Activated CD8-positive, alpha-beta memory T cell treated with anti-CD3 and anti-CD28 coated beads, Interleukin-2, amount 50 U/mL, for 24 hours (primary cell): ENCODE measurements around the gene PHACTR3.

Experiments
- DNase-seq: peaks from one replicate; pipeline ENCODE4 v3.0.0-alpha.2; 2020; ENCODE audit errors: extremely low read depth

Gene PHACTR3

DNA sequence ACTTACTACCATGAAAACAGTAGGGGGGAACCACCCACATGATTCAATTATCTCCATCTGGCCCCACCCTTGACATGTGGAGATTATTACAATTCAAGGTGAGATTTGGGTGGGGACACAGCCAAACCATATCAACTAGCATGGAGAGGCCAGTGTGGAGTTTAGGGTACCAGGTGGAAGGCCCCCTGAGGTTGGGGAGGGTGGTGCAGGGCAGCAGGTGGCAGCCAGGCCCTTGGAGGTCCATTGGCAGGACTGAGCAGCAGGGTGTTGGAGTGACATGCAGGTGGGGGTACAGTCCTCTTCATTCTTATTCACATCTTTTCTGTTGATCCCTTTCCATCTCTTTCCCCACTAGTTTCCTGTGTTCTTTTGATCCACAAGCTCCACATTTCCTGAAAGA, 42.9 kb downstream of the PHACTR3 start:
- DNase-seq, result no peak

DNA sequence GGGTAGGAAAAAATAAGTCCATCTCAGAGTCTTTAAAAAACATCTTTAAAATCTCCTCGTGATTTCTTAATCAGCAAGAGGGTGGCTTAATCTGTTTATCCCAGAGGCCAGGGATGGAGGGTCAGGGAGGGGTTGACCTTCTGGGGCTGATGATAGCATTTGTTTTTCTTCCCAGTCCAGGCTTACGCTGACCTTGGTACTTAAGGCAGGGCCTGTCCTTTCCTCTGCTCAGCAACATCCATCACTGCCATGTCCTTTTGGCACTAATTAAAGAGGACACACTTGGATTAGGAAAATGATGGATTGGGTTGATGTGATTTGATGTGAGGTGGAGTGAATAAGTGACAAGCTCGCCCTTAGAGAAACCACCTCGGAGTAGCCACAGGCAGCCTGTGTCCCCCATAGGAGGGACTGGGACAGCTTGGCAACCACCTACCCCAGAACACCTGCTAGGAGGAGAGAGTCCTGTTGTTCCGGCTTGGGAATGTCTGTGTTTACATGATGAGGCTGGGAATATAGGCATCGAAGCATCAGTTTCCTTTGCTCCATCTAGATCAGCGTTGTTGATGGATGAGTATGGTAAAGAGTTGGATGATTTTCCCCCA, 44.2 kb downstream of the PHACTR3 start:
- no peak for DNase-seq

DNA sequence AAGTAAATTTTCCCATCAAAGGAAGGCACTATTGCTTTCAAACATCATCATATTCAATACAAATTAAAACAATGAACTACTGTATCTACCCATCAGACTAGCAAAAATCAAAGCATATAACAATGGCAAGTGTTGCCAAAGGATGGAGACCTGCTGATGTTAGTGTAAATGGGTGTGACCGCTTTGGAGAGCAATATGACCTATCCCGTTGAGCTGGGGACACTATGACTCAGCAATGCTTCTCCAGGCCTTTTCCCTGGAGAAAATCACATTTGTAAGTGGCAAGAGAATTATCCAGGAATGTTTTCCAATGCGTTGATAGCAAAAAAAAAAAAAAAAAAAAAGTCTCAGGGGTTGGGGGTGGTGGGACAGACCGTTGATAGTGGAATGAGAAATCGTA, 46.1 kb downstream of the PHACTR3 start:
- DNase-seq, result no peak

DNA sequence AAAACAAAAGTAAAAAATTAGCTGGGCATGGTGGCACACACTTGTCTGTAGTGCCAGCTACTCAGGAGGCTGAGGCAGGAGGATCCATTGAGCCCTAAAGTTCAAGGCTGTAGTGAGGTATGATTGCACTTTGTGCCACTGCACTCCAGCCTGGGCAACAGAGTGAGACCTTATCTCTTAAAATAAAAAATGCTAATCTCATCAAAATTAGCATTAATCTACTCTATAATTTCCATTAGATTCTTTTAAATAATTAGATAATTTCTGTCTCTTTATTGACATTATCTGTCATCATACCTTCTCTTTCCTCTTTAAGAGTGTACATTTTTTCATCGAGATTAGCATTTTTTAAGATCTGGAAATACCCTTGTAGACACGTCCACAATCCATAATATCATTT, 48.0 kb downstream of the PHACTR3 start:
- no peak for DNase-seq

DNA sequence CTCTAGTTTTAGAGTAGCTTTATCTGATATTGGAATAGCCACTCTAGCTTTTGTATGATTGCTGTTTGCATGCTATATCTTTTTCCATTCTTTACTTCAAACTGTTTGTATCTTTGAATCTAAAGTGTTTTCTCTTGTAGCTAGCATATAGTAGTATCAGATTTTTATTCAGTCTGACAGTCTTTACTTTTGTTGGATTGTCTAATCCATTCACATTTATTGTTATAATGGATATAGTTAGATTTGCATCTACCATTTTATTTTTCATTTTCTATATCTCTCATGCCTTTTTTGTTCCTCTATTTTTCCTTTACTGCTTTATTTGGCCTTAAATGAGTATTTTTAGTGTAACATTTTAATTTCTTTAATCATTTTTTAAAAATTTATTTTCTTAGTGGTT, 52.1 kb downstream of the PHACTR3 start:
- DNase-seq, result no peak

DNA sequence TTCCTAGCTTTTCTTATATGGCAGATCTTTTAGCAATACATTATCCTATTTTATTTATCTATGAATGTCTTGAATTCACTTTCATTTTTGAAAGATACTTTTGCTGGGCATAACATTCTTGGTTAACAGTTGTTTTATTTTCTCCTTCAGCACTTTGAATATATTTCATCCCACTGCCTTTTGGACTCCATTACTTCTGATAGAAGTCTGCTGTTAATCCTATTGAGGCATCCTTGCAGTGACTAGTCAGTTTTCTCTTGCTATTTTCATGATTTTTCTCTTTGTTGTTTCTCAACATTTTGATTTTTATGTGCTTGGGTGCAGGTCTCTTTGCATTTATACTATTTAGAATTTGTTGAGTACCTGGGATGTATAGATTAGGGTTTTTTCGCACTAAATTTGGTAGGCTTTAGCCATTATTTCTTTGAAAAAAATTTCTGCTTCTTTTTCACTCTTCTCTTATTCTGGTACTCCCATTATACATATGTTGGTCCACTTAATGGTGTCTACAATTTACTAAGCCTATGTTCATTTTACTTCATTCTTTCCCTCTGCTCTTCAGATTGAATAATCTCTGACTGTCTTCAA, 53.2 kb downstream of the PHACTR3 start:
- DNase-seq, result no peak

DNA sequence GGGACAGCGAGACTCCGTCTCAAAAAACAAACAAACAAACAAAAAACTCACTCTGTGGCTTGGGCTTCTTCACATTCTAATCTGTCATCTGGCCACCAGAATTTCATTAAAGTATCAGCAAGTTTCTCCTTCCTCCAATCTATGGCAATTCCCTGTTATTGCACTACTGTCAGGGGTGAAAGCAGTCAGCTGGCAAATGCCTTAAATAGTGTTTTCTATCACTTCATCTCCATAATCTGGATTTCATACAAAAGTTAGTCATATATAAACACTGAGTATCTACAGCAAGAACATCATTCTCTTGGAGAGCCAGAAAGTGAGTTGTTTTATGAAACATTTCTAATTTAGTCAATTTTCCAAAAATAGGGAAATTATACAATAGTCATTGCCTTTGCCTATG, 56.1 kb downstream of the PHACTR3 start:
- no peak for DNase-seq

DNA sequence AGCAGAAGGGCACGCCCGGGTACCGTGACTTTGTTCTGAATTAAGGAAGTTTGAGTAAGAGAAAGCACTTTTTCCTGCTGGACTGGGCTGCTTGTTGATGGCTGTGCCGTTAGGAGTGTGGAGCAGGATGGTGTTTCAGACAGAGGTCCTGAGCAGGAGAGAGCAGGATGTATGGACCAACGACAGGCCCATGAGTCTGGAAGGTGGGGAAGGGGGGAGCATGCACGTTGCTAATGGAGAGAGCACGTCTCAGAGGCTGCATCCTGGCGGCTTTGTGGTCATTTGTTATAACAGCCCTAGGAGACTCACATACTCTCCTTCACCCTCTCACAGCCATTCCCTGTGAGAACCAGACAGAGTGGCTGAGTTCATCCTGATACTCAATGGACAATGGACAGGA, 56.8 kb downstream of the PHACTR3 start:
- DNase-seq, result no peak

DNA sequence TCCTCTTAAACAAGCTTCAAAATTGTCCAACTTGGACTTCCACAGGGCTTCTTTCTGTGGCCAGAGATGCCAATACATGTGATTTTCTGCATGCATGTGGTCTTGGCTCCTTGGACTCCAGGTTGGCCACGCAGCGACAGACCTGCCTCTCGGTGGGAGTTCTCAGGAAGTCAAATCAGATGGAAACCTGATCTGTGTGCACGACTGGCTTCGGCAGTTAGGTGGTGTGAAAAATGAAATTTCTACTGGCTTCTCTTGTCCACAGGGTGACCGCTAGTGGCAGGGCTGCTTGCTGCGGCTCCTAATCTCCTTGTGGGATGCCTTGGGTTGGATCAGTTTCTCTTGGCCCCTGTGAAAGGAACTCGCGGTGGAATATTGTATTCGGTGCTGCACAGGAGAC, 57.3 kb downstream of the PHACTR3 start:
- no peak for DNase-seq

DNA sequence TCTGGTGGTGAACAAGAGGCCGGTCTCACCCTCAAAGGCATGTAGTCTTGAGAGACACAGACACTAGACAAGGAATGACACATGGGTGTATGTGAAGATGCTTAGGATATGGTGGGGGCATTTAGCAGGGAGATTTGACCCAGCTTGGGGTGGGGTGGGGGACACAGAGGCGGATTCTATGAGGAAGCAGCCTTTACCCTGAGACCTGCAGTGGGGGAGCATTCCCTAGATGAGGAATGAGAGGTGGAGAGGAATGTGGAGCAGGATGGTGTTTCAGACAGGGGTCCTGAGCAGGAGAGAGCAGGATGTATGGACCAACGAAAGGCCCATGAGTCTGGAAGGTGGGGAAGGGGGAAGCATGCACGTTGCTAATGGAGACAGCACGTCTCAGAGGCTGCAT, 57.8 kb downstream of the PHACTR3 start:
- no peak for DNase-seq

DNA sequence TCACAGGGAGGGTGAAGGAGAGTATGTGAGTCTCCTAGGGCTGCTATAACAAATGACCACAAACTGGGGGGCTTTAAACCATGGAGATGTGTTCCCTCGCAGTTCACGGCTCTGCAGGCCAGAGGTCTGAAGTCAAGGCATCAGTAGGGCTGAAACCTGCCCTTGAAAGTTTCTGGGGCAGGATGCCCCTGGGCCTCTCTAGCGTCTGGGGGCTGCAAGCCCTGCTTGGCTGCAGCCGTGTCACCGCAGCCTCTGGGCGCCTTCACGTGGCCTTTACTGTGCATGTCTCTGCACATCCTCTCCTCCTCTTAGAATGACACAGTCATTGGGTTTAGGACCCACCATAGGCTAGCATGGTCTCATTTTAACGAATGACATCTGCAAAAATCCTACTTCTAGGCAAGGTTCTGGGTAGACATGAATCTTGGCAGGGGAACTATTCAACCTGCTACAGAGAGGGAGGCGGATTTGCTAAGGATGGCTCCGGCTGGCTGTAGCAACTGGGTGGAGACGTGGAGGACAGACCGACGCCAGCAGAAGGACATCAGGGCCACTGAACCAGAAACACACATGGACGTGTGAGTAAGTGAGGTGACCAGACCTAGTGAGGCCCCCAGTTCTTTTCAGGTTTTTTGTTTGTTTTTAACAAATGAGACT, 58.6 kb downstream of the PHACTR3 start:
- no peak for DNase-seq

DNA sequence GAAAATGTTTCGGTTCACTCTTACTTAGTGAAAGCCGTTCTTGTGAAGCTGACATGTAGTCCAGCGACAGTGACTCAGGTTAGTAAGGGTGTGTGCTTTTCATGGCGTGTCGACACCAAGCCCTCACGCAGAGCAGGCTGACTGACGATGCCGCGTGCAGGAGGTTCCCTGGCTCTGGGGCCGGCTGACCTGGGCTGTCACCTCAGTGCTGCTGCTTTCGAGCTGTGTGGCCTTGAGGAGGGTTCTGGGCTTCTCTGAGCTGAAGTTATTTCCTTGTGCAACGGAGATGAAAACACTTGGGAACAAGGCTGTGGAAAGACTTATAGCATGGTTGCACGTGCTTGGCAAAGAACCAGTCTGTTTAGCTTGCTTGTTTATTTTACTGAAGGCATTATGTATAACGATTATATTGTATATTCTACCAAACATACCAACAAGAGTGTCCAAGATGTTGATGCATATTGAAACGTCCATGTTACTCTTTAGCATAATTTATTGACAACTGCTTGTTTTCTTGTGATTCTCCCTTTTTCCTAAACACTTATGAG, 59.2 kb downstream of the PHACTR3 start:
- no peak for DNase-seq

DNA sequence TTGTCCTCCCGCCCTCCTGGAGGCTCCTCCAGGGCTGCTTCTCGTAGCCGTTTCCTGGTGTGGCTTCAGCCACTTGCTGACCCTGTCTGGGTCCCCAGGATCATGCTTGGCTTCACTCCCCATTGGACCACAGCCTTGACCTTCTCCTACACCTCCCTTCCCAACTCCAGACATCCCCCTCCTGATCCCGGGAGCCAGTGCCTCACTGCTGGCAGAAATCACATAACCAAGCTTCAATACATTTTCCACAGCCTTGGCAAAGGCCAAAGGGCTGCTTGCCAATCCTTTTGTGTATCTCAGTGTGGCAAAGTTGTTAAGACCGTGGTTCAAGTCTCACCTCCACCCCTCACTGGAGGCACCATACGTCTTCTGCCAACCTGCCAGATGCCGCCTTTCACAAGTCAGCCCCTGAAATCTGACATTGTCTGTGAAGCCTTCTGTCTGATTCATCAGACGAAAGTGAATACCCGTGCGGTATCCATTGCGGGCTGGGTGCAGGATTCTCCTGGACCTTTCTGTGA, 60.1 kb downstream of the PHACTR3 start:
- no peak for DNase-seq

DNA sequence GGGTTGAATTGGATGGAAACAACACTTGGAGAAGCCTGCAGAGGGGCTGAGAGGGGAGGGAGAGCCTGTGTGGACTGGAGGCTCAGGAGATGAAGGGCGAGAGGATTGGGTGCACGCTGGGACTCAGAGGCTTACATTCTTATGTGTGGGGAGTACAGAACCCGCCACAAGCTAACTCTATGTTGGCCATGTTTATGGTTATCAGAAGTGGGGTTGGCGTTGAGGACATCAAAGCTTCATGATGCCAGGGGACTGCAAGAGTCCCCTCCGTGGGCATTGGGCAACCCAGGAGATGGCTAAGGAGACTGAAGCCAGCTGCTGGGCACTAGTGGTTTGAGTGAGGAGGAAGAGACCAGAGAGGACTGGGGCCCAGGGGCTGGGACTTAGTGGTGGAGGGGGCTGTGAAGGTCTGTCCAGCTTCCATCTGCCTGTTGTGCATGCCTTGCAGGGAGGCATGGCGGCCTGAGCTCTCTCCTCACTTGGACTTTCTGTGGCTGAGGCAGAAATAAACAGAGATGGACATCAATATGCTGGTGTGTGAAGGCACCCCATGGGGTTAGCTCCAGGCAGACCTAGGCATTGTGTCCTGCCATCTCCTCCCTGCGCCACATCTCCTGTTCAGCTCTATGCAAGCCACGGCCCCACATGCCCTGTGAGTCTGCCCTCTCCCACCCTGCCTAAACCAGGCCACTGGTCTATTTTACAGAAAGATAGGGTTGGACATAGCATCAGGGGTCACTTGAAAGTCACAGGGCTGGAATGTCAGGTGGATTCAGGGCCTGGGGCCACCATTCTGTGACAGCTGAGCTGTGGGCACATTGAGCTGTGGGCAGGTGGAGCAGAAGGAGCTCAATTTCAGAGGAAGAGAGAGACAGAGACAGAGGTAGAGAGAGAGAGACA, 61.6 kb downstream of the PHACTR3 start:
- DNase-seq, result no peak

DNA sequence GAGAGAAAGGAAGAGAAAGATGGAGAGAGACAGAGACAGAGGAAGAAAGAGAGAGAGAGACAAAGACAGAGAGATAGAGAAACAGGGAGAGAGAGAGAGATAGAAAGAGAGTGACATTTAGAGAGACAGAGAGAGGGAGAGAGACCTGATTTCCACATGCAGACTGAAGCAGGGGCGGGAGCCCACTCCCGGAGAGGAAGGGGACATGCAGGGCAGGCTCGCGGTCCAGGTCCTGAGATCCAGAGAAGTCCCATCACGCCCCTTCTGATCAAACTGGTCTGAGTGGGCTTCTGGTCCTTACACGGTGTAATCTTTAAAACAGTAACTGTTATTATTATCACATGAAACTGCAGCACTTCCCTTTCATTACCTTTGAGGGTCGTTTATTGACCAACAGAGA, 62.2 kb downstream of the PHACTR3 start:
- DNase-seq, result no peak

DNA sequence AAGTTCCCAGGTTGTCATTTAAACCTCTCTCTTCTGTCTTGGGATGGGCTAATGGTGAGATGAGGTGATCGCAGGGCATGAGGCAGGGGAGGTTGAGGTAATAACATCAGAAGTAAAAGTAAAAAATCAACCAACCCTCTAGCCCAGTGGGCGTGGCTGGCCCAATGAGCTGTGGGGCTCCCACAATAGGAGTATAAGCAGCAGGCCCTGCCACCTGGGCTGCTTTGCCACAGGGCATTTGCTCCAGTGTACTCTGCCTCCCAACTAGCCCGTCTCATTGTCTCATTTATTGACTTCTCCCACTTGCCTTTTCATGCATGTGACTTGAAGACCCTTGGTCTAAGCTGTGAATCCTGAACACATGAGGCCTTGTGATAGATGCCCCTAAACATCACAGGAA, 62.8 kb downstream of the PHACTR3 start:
- no peak for DNase-seq

DNA sequence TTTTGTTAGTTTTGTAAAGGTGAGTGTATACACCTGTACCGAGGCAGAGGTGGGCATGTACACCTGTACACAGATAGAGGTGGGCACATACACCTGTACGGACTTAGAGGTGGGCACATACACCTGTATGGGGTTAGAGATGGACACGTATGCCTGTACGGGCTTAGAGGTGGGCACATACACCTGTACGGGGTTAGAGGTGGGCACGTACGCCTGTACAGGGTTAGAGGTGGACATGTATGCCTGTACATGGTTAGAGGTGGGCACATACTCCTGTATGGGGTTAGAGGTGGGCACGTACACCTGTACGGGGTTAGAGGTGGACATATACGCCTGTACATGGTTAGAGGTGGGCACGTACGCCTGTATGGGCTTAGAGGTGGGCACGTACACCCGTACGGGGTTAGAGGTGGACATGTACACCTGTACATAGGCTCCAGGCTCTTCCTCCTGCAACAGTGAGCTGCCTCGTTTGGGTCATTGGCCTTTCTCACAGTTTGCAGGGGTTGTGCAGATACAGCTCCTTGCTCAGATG, 63.7 kb downstream of the PHACTR3 start:
- no peak for DNase-seq

DNA sequence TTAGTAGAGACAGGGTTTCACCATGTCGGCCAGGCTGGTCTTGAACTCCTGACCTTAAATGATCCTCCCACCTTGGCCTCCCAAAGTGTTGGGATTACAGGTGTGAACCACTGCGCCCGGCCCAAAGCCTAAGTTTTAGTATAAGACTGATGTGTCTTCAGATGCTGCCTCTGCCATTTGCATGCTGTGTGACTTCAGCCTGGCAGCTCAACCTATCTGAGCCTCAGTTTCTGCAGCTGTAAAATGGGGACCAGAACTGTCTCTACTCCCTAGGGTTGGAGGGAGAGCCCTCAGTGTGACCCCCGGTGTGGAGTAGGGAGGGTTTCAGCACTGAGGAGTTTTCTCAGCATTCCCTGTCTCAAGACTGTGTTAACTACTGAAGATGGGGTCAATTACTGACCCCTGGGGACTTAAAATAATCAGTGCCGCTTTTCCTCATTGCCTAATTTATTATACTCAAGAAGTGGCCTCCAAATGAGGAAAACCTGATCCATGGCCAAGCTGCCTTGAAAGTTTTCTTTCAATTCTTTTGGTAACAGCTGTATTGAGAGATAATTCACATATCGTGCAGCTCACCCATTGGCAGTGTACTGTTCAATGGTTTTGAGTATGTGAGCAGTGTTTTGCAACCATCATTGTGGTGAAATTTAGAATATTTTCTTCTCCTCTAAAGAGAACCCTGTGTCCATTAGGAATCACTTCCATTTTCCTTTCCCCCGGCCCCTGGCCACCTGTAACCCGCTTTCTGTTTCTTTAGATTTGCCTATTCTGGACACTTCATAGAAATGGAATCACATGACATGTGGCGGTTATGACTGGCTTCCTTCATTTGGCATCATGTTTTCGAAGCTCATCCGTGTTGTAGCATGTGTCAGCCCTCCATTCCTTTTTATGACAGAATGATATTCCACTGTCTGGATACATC, 64.8 kb downstream of the PHACTR3 start:
- no peak for DNase-seq

DNA sequence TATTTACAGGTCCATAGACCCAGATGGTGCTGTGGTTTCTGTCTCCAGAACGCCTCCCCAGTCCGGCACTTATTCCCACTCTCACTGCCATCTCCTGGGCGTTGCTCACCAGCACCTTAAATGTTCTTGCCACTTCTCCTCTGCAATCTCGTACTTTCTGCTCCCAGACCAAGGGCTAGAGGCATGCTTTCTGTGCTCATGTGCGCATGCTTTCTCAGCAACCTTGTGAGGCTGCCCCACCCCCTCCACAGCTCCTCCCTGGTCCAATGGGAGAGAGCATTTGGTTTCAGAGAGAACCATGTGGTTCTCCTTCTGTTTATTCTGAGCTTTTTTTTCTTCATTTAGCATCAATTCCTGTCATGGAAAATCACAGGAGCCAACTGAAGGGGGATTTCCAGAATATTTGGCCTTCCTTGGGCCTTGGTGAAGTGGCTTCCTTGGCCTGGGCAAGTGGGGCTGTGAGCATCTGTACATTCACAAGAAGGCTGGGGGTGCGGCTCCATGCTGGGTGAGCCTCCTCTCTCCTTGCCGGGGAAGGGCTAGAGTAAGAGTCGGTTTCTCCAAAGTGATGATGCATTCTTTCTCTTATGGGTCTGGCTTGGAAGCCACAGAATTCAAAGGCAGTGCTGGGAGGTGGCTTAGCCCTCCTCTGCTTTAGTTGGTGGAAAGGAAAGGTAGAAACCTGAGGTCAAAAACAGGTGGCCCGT, 66.6 kb downstream of the PHACTR3 start:
- no peak for DNase-seq
